ENCODE measurements around the gene PRG2. TPM values are rescaled to one million over a fixed set of nuclear protein-coding genes. Genes with fewer than 3 reads are reported as not detected.

PRG2 gene
- polyA plus RNA-seq, 2 of the 4 experiments (the other 2 are of a cell fraction): not detected

DNA sequence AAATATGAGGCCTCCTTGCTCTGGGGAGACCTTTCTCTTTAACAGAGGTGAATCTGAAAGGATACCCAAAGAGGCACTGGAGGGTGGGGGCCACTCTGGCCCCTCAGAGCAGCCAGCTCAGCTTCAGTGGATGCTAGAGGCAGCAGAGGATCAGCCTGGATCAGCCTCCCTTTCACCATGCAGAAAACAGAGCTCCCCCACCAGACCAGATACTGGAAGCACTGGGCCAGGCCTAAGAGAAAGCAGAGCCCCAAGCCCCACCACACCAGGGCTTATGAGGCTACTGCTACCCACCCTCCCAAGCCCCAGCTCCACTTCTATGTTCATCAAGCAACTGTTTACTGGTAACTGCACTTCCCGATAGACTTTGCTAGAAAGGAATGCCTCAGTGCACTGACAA, 40.5 kb upstream of the PRG2 start:
- DNase-seq (ENCODE audit: low read depth in 1 of 2, low spot score in 1 of 2) (no peak), FAIRE-seq (no peak), ATAC-seq (peak in 1 of 2 experiments; percentile 49; a peak in 2 of 6 replicates)
- ChIA-PET CTCF (interaction anchor here (0.8 to 6.1 kb wide), 7 partner anchors 26 to 97 kb away, joined by 3 to 37 read pairs (median 3); partner anchors contain the start of gene RTN4RL2), POLR2A (no interaction called here)
- H3K4me2 ChIP-seq: no peak overlapping the region
- no peak overlapping the region for H3K4me3 ChIP-seq
- H3K27ac ChIP-seq: peak overlapping the region; percentile 31 to 60; a peak in 5 of 6 replicates
- WGBS (ENCODE audit: missing lambda C conversion rate): 67% methylated on average over 1 of the region's 1 CpG
- H3K9me3 ChIP-seq: no peaks in the 10 kb centered on the region
- peaks cover 42% of the 10 kb centered on the region for H3K4me1 ChIP-seq
- TF ChIP-seq NFE2L2 (conservative IDR thresholded peaks at IDR 0.05; ENCODE audit: low read length): no peak
- no peak for TF ChIP-seq ESRRA (IDR thresholded peaks at IDR 0.05; ENCODE audit: borderline replicate concordance, low read length)
- TF ChIP-seq MAFK (IDR thresholded peaks at IDR 0.05; ENCODE audit: partially characterized antibody): no peak
- TF ChIP-seq CHD2 (IDR thresholded peaks at IDR 0.05; ENCODE audit: low read length, partially characterized antibody): no peak
- TF ChIP-seq, protein P1, sequence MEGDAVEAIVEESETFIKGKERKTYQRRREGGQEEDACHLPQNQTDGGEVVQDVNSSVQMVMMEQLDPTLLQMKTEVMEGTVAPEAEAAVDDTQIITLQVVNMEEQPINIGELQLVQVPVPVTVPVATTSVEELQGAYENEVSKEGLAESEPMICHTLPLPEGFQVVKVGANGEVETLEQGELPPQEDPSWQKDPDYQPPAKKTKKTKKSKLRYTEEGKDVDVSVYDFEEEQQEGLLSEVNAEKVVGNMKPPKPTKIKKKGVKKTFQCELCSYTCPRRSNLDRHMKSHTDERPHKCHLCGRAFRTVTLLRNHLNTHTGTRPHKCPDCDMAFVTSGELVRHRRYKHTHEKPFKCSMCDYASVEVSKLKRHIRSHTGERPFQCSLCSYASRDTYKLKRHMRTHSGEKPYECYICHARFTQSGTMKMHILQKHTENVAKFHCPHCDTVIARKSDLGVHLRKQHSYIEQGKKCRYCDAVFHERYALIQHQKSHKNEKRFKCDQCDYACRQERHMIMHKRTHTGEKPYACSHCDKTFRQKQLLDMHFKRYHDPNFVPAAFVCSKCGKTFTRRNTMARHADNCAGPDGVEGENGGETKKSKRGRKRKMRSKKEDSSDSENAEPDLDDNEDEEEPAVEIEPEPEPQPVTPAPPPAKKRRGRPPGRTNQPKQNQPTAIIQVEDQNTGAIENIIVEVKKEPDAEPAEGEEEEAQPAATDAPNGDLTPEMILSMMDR (IDR thresholded peaks at IDR 0.05): no peak
- TF ChIP-seq, protein P2, sequence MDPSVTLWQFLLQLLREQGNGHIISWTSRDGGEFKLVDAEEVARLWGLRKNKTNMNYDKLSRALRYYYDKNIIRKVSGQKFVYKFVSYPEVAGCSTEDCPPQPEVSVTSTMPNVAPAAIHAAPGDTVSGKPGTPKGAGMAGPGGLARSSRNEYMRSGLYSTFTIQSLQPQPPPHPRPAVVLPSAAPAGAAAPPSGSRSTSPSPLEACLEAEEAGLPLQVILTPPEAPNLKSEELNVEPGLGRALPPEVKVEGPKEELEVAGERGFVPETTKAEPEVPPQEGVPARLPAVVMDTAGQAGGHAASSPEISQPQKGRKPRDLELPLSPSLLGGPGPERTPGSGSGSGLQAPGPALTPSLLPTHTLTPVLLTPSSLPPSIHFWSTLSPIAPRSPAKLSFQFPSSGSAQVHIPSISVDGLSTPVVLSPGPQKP (IDR thresholded peaks at IDR 0.05; ENCODE audit: low read depth, low read length): no peak
- no peak for TF ChIP-seq HOXB13 (CRISPR knock-in tag; IDR thresholded peaks at IDR 0.05; ENCODE audit: low read depth)
- no peak for TF ChIP-seq HDAC2 (IDR thresholded peaks at IDR 0.05)
- TF ChIP-seq, protein P3, sequence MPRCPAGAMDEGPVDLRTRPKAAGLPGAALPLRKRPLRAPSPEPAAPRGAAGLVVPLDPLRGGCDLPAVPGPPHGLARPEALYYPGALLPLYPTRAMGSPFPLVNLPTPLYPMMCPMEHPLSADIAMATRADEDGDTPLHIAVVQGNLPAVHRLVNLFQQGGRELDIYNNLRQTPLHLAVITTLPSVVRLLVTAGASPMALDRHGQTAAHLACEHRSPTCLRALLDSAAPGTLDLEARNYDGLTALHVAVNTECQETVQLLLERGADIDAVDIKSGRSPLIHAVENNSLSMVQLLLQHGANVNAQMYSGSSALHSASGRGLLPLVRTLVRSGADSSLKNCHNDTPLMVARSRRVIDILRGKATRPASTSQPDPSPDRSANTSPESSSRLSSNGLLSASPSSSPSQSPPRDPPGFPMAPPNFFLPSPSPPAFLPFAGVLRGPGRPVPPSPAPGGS (IDR thresholded peaks at IDR 0.05): no peak
- TF ChIP-seq E2F6 (IDR thresholded peaks at IDR 0.05; ENCODE audit: borderline replicate concordance, low read depth): no peak
- no peak for TF ChIP-seq EHF (CRISPR knock-in tag; IDR thresholded peaks at IDR 0.05)
- TF ChIP-seq RARB (CRISPR knock-in tag; IDR thresholded peaks at IDR 0.05): no peak
- TF ChIP-seq HEYL (CRISPR knock-in tag; IDR thresholded peaks at IDR 0.05): no peak
- no peak for TF ChIP-seq CEBPB (IDR thresholded peaks at IDR 0.05)
- TF ChIP-seq ZNF302 (CRISPR knock-in tag; IDR thresholded peaks at IDR 0.05): no peak
- TF ChIP-seq EHMT2 (IDR thresholded peaks at IDR 0.05; ENCODE audit: low read depth): no peak
- TF ChIP-seq CBX8 (IDR thresholded peaks at IDR 0.05): no peak

- FAIRE-seq (no peak), ATAC-seq (no peak)
- CTCF ChIA-PET: interaction anchor here (0.9 to 6.1 kb wide), 5 partner anchors 25 to 80 kb away, joined by 3 to 37 read pairs (median 3); partner anchors contain the start of gene RTN4RL2
These were observed 39.5 kb upstream of the PRG2 start for GRCh38 chr11:57429946-57430345.

GRCh38 chr11:57428643-57429042, 38.2 kb upstream of the PRG2 start:
- ATAC-seq: no peak
- DNase-seq (ENCODE audit: low read depth in 1 of 2, low spot score in 1 of 2): no peak
- H3K27ac ChIP-seq: peak overlapping the region in 1 of 2 experiments; percentile 6; a peak in 1 of 6 replicates
- ChIA-PET CTCF (interaction anchor here (0.7 to 2.4 kb wide), 3 partner anchors 14 to 31 kb away, joined by 3 to 11 read pairs (median 6); partner anchors contain the start of gene RTN4RL2), POLR2A (no interaction called here)
- H3K4me1 ChIP-seq: peaks cover 36% of the 10 kb centered on the region
- 64% methylated on average over 5 of the region's 5 CpGs for WGBS (ENCODE audit: missing lambda C conversion rate)
- no peak for FAIRE-seq
- H3K4me3 ChIP-seq: no peak overlapping the region
- TF ChIP-seq REST (IDR thresholded peaks at IDR 0.05) (no peak), RCOR1 (IDR thresholded peaks at IDR 0.05; ENCODE audit: low read depth, low read length) (no peak), NFE2L2 (conservative IDR thresholded peaks at IDR 0.05; ENCODE audit: low read length) (no peak), MAZ (IDR thresholded peaks at IDR 0.05; ENCODE audit: borderline replicate concordance, low read depth, low read length) (no peak)
- no peak overlapping the region for H3K4me2 ChIP-seq
- H3K9me3 ChIP-seq: no peaks in the 10 kb centered on the region

More at GRCh38 chr11:57429946-57430345, 39.5 kb upstream of the PRG2 start:
- H3K27ac ChIP-seq: 0 out of 6 replicates have a peak overlapping the region, but pooled peaks of 1 of the 2 experiments have one; percentile 7
- peaks cover 40% of the 10 kb centered on the region for H3K4me1 ChIP-seq
- POLR2A ChIA-PET: no interaction called here
- H3K9me3 ChIP-seq: no peaks in the 10 kb centered on the region
- DNase-seq (ENCODE audit: low read depth in 1 of 2, low spot score in 1 of 2): no peak
- no peak overlapping the region for H3K4me3 ChIP-seq
- no peak for TF ChIP-seq RAD21 (conservative IDR thresholded peaks at IDR 0.05 in 1 of 2, IDR thresholded peaks at IDR 0.05 in 1 of 2)
- H3K4me2 ChIP-seq: no peak overlapping the region
- WGBS (ENCODE audit: missing lambda C conversion rate): 69% methylated on average over 4 of the region's 4 CpGs

Measured in A549 (cell line).